HG02678 (cell line): Measurements from ENCODE around the gene NKAIN2.
"Not testable (repeated sequence)": the region's sequence is repeated elsewhere in the genome, so short reads cannot be mapped to it uniquely, and the experiment has no call there.

Experiments used
- ATAC-seq: cut with Tn5 transposase; IDR thresholded peaks from one replicate; pipeline ENCODE4 v1.9.1; 2021; ENCODE audit warnings: mild to moderate bottlenecking, moderate library complexity; ENCODE audit not compliant: unreplicated experiment

NKAIN2 gene

DNA sequence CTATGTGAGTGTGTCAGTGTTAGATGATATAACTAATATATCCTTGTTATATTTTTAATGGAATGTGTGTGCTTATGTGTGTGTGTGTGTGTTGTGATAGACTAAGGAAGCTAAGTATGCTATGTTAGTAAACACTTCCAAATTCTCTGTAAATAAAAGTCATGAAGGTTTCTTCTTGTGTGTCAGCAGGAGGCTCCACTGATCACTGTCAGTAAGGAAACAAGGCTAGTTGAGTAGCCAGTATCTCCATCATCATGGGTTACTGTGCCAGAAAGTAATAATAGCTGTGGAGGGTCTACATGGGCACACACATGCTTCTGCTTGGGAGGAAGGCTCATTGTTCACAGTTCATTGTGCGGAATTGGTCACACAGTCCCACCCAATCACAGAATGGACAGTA is 855.8 kb downstream of the NKAIN2 start:
- ATAC-seq: no peak

- ATAC-seq: no peak
These were observed 856.5 kb downstream of the NKAIN2 start for GRCh38 chr6:124660185-124660584.

DNA sequence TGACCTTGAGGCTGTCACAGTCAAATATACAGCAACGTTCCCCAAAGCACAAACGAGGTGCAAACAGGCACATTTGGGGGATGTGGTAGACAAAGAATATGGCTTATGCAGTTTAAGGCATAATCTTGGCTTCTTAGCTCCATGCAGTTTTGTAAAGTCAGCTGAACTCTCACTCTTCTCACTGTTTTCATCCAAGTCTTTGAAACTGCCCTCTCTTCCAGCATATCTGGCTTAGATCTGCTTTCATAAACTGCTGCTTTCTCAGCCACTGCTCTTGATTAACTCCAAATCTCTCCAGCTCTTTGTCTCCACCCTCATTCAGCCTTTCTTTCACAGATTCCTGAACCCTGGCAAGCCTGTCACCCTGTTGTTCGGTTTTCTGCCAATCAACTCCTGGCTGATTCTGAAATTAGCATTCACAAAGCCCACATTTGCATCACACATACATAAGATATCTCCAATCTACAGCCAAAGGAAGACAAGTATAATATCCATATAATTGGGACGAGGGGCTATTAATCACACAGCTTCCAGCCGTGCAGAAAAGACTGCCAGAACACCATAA is 857.5 kb downstream of the NKAIN2 start:
- ATAC-seq: no peak

GRCh38 chr6:124668028-124668427 is 864.4 kb downstream of the NKAIN2 start:
- ATAC-seq: no peak

- ATAC-seq: no peak
These were observed 866.2 kb downstream of the NKAIN2 start for GRCh38 chr6:124669713-124670480.

GRCh38 chr6:124670801-124671200 is 867.1 kb downstream of the NKAIN2 start:
- no peak for ATAC-seq

DNA sequence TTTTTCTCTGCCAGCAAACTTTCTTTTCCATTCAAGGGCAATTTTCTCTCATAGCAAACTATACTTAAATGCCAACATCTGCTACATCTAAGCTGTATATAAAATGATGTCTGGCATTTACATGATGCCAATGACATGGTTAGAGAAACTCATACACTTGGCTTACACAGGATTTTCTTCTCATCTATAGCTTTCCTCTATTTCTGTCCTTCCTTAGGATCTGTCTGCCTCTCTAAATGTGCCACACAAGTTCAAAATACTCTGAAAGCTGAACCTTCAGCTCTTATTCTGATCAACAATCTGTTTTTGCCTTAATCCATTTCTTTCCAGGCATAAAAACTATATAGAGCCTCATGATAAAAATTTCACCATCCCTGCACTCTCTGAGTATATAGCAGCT is 867.7 kb downstream of the NKAIN2 start:
- ATAC-seq: no peak

DNA sequence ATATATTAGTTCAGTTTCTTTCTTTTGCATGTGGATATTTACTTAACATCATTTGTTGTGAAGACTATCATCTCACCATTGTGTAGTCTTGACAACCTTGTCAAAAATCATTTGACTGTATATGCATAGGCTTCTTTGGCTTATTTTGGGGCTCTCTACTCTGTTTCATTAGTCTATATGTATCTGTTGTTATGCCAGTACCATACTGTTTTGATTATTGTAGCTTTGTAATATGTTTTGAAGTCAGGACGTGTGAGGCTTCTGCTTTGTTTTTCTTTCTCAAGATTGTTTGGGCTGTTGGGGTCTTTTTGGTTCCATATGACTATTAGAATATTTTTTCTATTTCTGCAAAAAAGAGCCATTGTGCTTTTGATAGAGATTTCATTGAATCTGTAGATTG is 870.4 kb downstream of the NKAIN2 start:
- ATAC-seq: no peak

GRCh38 chr6:124676033-124676432 is 872.4 kb downstream of the NKAIN2 start:
- no peak for ATAC-seq

DNA sequence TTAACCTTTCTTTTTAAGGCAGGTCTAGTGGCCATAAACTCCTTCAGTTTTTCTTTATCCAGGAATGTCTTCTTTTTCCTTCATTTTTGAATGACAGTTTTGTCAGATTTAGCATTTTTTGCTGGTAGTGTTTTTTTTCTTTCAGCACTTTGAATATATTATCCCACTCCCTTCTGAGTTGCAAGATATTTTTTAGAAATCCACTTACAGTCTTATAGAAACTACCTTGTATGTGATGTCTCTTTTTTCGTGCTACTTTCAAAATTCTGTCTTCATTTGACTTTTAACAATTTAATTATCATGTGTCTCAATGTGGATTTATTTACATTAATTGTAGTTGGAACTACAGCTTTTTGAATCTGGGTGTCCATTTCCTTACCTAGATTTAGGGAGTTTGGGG is 874.2 kb downstream of the NKAIN2 start:
- no peak for ATAC-seq

DNA sequence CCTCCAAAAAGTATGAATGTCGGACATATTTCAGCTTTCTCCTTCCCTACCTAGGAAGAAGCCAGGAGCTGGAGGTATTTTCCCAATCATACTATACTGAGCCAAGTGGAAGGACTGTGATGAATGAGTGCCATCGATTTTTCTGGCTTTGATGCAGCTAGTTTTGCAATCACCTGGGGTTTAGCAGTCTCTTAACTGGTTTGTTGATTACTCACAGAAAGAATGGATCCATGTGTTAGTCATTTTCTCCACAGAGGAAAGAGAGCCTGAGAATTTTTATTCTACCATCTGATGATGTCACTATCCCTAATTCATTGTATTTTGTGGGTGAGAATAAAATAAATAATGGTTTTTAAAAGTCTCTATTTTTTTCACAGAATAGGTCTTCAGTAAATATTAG is 875.7 kb downstream of the NKAIN2 start:
- no peak for ATAC-seq

DNA sequence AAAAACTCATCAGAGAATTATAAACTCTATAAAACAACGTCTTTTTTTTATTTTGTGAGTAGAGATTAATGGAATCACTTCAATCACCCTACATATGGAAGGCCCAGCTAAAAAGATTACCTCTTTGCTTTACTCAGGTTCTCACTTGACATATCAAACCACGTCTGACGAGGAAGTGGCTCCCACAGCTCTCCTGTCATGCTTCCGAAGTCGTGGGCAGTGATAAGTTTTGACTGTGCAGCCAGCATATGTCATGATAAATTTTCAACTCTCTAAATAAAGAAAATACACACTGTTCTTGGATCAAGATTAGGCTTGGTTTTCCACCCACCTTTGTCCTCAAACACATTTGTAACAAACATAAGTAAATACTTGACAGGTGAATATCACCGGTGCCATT is 879.1 kb downstream of the NKAIN2 start:
- no peak for ATAC-seq

GRCh38 chr6:124683507-124683906 is 879.8 kb downstream of the NKAIN2 start:
- no peak for ATAC-seq

DNA sequence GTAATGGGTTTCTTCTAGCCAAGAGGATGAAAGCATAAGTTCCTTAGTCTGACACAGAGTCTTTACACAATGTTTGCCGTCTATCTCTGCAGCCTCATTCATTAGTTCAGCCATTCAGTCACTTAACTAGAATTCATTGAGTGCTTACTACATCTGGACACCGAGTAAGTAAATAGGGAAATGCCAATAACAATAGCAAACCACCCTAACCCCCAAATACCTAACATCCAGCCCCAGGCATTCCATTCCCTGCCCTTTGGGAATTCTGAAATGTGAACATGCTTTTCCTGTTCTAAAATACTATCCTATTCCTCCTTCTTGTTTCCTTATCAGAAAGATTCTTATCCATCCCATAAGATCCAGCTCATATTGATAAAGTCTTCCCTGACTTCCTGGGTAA is 881.0 kb downstream of the NKAIN2 start:
- ATAC-seq: no peak

- no peak for ATAC-seq
These were observed 884.7 kb downstream of the NKAIN2 start for GRCh38 chr6:124688369-124688768.

- no peak for ATAC-seq
These were observed 890.6 kb downstream of the NKAIN2 start for GRCh38 chr6:124694139-124694705.

GRCh38 chr6:124699038-124699437 is 895.4 kb downstream of the NKAIN2 start:
- ATAC-seq: no peak

- ATAC-seq: no peak
These were observed 899.9 kb downstream of the NKAIN2 start for GRCh38 chr6:124703541-124703940.

DNA sequence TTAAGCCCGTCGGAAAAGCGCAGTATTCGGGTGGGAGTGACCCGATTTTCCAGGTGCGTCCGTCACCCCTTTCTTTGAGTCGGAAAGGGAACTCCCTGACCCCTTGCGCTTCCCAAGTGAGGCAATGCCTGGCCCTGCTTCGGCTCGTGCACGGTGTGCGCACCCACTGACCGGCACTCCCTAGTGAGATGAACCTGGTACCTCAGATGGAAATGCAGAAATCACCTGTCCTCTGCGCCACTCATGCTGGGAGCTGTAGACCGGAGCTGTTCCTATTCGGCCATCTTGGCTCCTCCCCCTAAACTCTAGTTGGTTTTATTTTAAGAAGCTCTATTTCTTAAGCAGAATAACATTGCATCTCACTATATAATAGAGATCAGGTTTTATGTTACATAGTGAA is 908.9 kb downstream of the NKAIN2 start:
- ATAC-seq: not testable (repeated sequence)

GRCh38 chr6:124714728-124715127 is 911.1 kb downstream of the NKAIN2 start:
- no peak for ATAC-seq

GRCh38 chr6:124719913-124720312 is 916.2 kb downstream of the NKAIN2 start:
- ATAC-seq: no peak

GRCh38 chr6:124721331-124721730 is 917.7 kb downstream of the NKAIN2 start:
- ATAC-seq: no peak
